ENCODE results near the gene BRD9.

DNA sequence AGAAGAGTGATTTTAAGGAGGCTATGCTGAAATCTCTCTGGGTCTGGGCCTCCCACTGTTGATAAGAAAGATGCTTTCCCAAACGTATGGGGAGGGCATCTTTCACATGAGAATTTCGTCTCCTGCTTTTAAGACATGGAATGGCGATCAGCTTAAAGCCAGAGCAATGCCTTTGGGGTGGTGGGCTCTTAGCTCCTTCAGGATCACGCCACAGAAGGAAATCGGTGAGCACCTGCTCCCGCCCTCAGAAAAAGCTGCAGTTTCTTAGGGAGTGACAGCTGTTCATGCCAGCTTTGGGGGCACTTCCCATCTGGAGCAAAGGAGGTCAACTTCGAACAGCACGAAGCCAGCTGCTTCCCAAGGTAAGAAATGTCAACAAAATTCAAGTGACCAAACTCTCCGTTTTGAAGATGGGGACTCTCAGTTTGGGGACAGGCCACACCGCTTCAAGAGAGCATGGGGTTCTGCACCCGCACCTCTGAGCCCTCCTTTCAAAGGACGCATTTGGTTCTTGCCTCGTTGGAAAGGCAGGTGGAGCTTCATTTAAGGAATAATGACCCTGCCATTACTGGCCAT is 39.1 kb upstream of the BRD9 start:
- TF ChIP-seq, protein P1, sequence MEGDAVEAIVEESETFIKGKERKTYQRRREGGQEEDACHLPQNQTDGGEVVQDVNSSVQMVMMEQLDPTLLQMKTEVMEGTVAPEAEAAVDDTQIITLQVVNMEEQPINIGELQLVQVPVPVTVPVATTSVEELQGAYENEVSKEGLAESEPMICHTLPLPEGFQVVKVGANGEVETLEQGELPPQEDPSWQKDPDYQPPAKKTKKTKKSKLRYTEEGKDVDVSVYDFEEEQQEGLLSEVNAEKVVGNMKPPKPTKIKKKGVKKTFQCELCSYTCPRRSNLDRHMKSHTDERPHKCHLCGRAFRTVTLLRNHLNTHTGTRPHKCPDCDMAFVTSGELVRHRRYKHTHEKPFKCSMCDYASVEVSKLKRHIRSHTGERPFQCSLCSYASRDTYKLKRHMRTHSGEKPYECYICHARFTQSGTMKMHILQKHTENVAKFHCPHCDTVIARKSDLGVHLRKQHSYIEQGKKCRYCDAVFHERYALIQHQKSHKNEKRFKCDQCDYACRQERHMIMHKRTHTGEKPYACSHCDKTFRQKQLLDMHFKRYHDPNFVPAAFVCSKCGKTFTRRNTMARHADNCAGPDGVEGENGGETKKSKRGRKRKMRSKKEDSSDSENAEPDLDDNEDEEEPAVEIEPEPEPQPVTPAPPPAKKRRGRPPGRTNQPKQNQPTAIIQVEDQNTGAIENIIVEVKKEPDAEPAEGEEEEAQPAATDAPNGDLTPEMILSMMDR (optimal IDR thresholded peaks at IDR 0.05 in 1 of 3, IDR thresholded peaks at IDR 0.05 in 1 of 3, conservative IDR thresholded peaks at IDR 0.05 in 1 of 3; ENCODE audit: extremely low read depth in 1 of 3, insufficient read depth in 2 of 3, low read length in 3 of 3) = no peak
- no peak for TF ChIP-seq EZH2 (IDR thresholded peaks at IDR 0.05; ENCODE audit: low read length)
